PFSK-1 (cell line): ENCODE data around the gene MEFV.

Source experiments
- FOXP2 ChIP-seq: optimal IDR thresholded peaks from 2 replicates; pipeline ENCODE3; 2011; ENCODE audit warnings: borderline replicate concordance, control low read depth, inconsistent platforms; ENCODE audit not compliant: insufficient read depth; ENCODE audit errors: extremely low read length, extremely low read depth
- POLR2AphosphoS5 ChIP-seq: IDR thresholded peaks from 2 replicates; pipeline ENCODE4 v1.6.1; 2012; ENCODE audit warnings: low read depth, mild to moderate bottlenecking, control low read depth, low read length, moderate library complexity
- REST ChIP-seq, 2 experiments: IDR thresholded peaks; 2 replicates each; pipeline versions ENCODE4 v1.6.1 to v1.8.0; 2011 to 2012; ENCODE audit warnings: low read depth in 2 of 2, low read length in 2 of 2, control low read depth in 1 of 2, inconsistent platforms in 1 of 2, mild to moderate bottlenecking in 1 of 2, moderate library complexity in 1 of 2; ENCODE audit not compliant: insufficient read depth in 1 of 2
- SIN3A ChIP-seq: IDR thresholded peaks from 2 replicates; pipeline ENCODE4 v1.6.1; 2012; ENCODE audit warnings: mild to moderate bottlenecking, low read length, moderate library complexity, borderline replicate concordance; ENCODE audit not compliant: insufficient read depth
- TAF1 ChIP-seq: IDR thresholded peaks from 2 replicates; pipeline ENCODE4 v1.6.1; 2012; ENCODE audit warnings: low read length, control low read depth, borderline replicate concordance; ENCODE audit not compliant: insufficient read depth

Gene MEFV

GRCh38 chr16:3212006-3212405 lies 44.4 kb downstream of the MEFV start:
- TF ChIP-seq FOXP2 (no peak), REST (IDR thresholded peaks at IDR 0.05; ENCODE audit: insufficient read depth in 1 of 2, low read depth in 2 of 2, low read length in 2 of 2) (no peak), TAF1 (no peak), POLR2AphosphoS5 (no peak), SIN3A (no peak)

GRCh38 chr16:3207086-3207953 lies 49.1 kb downstream of the MEFV start:
- no peak for TF ChIP-seq REST (IDR thresholded peaks at IDR 0.05; ENCODE audit: insufficient read depth in 1 of 2, low read depth in 2 of 2, low read length in 2 of 2)
- TF ChIP-seq TAF1: no peak
- TF ChIP-seq FOXP2: no peak
- TF ChIP-seq SIN3A: no peak
- no peak for TF ChIP-seq POLR2AphosphoS5

GRCh38 chr16:3202903-3203539 lies 53.4 kb downstream of the MEFV start:
- TF ChIP-seq SIN3A: no peak
- no peak for TF ChIP-seq POLR2AphosphoS5

- TF ChIP-seq SIN3A: no peak
- TF ChIP-seq POLR2AphosphoS5: no peak
- TF ChIP-seq REST (IDR thresholded peaks at IDR 0.05; ENCODE audit: insufficient read depth in 1 of 2, low read depth in 2 of 2, low read length in 2 of 2): no peak
- no peak for TF ChIP-seq FOXP2
- no peak for TF ChIP-seq TAF1
Observed at GRCh38 chr16:3198334-3199072, 57.9 kb downstream of the MEFV start.

- TF ChIP-seq TAF1 (no peak), POLR2AphosphoS5 (no peak), SIN3A (no peak), REST (IDR thresholded peaks at IDR 0.05; ENCODE audit: insufficient read depth in 1 of 2, low read depth in 2 of 2, low read length in 2 of 2) (no peak), FOXP2 (no peak)
Observed at GRCh38 chr16:3195975-3196374, 60.5 kb downstream of the MEFV start.
